HEK293 (cell line): ENCODE measurements around the gene COL25A1.
A peak's percentile ranks its signal among the peaks of the same experiment; 100 is the strongest.

Experiments
- CTCF ChIA-PET: fragments of 350-600 bp; formaldehyde crosslinking; extraction: SDS; loops from one replicate; lab custom pipeline; 2021; ENCODE audit warnings: antibody characterized with exemption; lab: Yijun Ruan, JAX
- POLR2A ChIA-PET: fragments of 300-600 bp; formaldehyde crosslinking; extraction: SDS; loops from one replicate; lab custom pipeline; 2020; ENCODE audit warnings: antibody characterized with exemption, inconsistent platforms; lab: Yijun Ruan, JAX
- H3K27ac ChIP-seq: fragments of 200-500 bp; sonication (Bioruptor generic); 2 replicates; pipeline ENCODE4 v1.5.1; 2014; ENCODE audit warnings: low read depth, low read length, control low read depth, inconsistent platforms; ENCODE audit errors: extremely low read depth
- H3K36me3 ChIP-seq, 2 experiments: fragments of 200-500 bp in 1 of 2; sonication (Bioruptor generic) in 1 of 2; 1 replicate in 1 of 2; 2 replicates in 1 of 2; pipeline ENCODE4 v1.5.1; 2014 to 2017; ENCODE audit warnings: inconsistent platforms in 2 of 2, low read length in 2 of 2; ENCODE audit not compliant: control insufficient read depth in 2 of 2, insufficient read depth in 1 of 2
- H3K4me1 ChIP-seq: fragments of 200-500 bp; sonication (Bioruptor generic); 2 replicates; pipeline ENCODE4 v1.5.1; 2014; ENCODE audit warnings: mild to moderate bottlenecking, low read length, inconsistent platforms; ENCODE audit not compliant: control insufficient read depth, insufficient read depth
- H3K4me3 ChIP-seq: 2 replicates; pipeline ENCODE4 v1.5.1; 2011; ENCODE audit warnings: low read depth, mild to moderate bottlenecking, control low read depth, low read length, moderate library complexity
- H3K9me3 ChIP-seq: fragments of 200-500 bp; sonication (Bioruptor generic); 2 replicates; pipeline ENCODE4 v1.5.1; 2014; ENCODE audit warnings: low read depth, low read length, inconsistent platforms; ENCODE audit not compliant: control insufficient read depth, insufficient read depth
- FEZF1 ChIP-seq: fragments of 450-650 bp; formaldehyde crosslinking; IDR thresholded peaks from 2 replicates; pipeline ENCODE4 v1.5.1; 2016; ENCODE audit warnings: missing biosample characterization, missing genetic modification characterization
- GLIS1 ChIP-seq: fragments of 450-650 bp; formaldehyde crosslinking; IDR thresholded peaks from 2 replicates; pipeline ENCODE4 v1.5.1; 2016; ENCODE audit warnings: missing biosample characterization, missing genetic modification characterization
- HOXD13 ChIP-seq: sonication (generic); formaldehyde crosslinking; IDR thresholded peaks from 2 replicates; pipeline ENCODE4 v1.8.0; 2022; ENCODE audit warnings: missing genetic modification reagents, borderline replicate concordance
- SCRT2 ChIP-seq: fragments of 450-650 bp; formaldehyde crosslinking; IDR thresholded peaks from 2 replicates; pipeline ENCODE4 v1.5.1; 2016; ENCODE audit warnings: missing biosample characterization, missing genetic modification characterization
- WT1 ChIP-seq: fragments of 450-650 bp; formaldehyde crosslinking; IDR thresholded peaks from 2 replicates; pipeline ENCODE4 v1.5.1; 2016; ENCODE audit warnings: missing biosample characterization, missing genetic modification characterization
- ZBTB11 ChIP-seq: fragments of 450-650 bp; formaldehyde crosslinking; conservative IDR thresholded peaks from 2 replicates; pipeline ENCODE4 v1.5.1; 2016; ENCODE audit warnings: low read depth, missing biosample characterization, missing genetic modification characterization
- ZIC2 ChIP-seq: fragments of 450-650 bp; formaldehyde crosslinking; IDR thresholded peaks from 2 replicates; pipeline ENCODE4 v1.5.1; 2016; ENCODE audit warnings: missing biosample characterization, missing genetic modification characterization
- ZNF175 ChIP-seq: fragments of 450-650 bp; formaldehyde crosslinking; IDR thresholded peaks from 2 replicates; pipeline ENCODE4 v1.5.1; 2016; ENCODE audit warnings: missing biosample characterization, missing genetic modification characterization
- ZNF18 ChIP-seq: fragments of 450-650 bp; formaldehyde crosslinking; IDR thresholded peaks from 2 replicates; pipeline ENCODE4 v1.5.1; 2016; ENCODE audit warnings: missing biosample characterization, missing genetic modification characterization
- ZNF184 ChIP-seq: fragments of 450-650 bp; IDR thresholded peaks from 2 replicates; pipeline ENCODE4 v1.5.1; 2018; ENCODE audit warnings: missing biosample characterization, mild to moderate bottlenecking, missing genetic modification characterization
- ZNF214 ChIP-seq: fragments of 450-650 bp; formaldehyde crosslinking; IDR thresholded peaks from 2 replicates; pipeline ENCODE4 v1.5.1; 2017; ENCODE audit warnings: missing biosample characterization, mild to moderate bottlenecking, missing genetic modification characterization, borderline replicate concordance
- ZNF23 ChIP-seq: fragments of 450-650 bp; formaldehyde crosslinking; IDR thresholded peaks from 2 replicates; pipeline ENCODE4 v1.5.1; 2016; ENCODE audit warnings: missing biosample characterization, missing genetic modification characterization, borderline replicate concordance
- ZNF398 ChIP-seq: fragments of 450-650 bp; formaldehyde crosslinking; IDR thresholded peaks from 2 replicates; pipeline ENCODE4 v1.5.1; 2017; ENCODE audit warnings: missing biosample characterization, missing genetic modification characterization
- ZNF529 ChIP-seq: fragments of 450-650 bp; formaldehyde crosslinking; IDR thresholded peaks from 2 replicates; pipeline ENCODE4 v1.5.1; 2017; ENCODE audit warnings: missing genetic modification characterization, missing biosample characterization; ENCODE audit not compliant: insufficient replicate concordance
- ZNF580 ChIP-seq: fragments of 450-650 bp; formaldehyde crosslinking; IDR thresholded peaks from 2 replicates; pipeline ENCODE4 v1.5.1; 2016; ENCODE audit warnings: missing biosample characterization, missing genetic modification characterization
- ZNF626 ChIP-seq: fragments of 450-650 bp; sonication (Bioruptor Pico); formaldehyde crosslinking; IDR thresholded peaks from 2 replicates; pipeline ENCODE4 v1.5.1; 2018; ENCODE audit warnings: missing biosample characterization, missing genetic modification characterization, inconsistent platforms
- ZSCAN18 ChIP-seq: fragments of 450-650 bp; formaldehyde crosslinking; IDR thresholded peaks from 2 replicates; pipeline ENCODE4 v1.5.1; 2016; ENCODE audit warnings: missing biosample characterization, missing genetic modification characterization
- ZSCAN4 ChIP-seq: fragments of 450-650 bp; formaldehyde crosslinking; IDR thresholded peaks from 2 replicates; pipeline ENCODE4 v1.5.1; 2017; ENCODE audit warnings: missing biosample characterization, missing genetic modification characterization

The COL25A1 gene

GRCh38 chr4:109029987-109030386 lies 272.5 kb downstream of the COL25A1 start:
- Histone ChIP-seq H3K4me1 (no peaks in the 10 kb centered on the region), H3K9me3 (no peaks in the 10 kb centered on the region), H3K36me3 (no peaks in the 10 kb centered on the region), H3K27ac (no peak overlapping the region), H3K4me3 (no peak overlapping the region)
- ChIA-PET CTCF (no interaction called here), POLR2A (no interaction called here)
- TF ChIP-seq ZNF580 (tag by site-specific recombination): no peak
- no peak for TF ChIP-seq ZSCAN4 (tag by site-specific recombination)
- no peak for TF ChIP-seq ZNF23 (tag by site-specific recombination)
- no peak for TF ChIP-seq ZNF184
- no peak for TF ChIP-seq ZNF175 (tag by site-specific recombination)
- no peak for TF ChIP-seq ZBTB11 (tag by site-specific recombination)
- no peak for TF ChIP-seq ZNF626 (tag by site-specific recombination)
- no peak for TF ChIP-seq ZNF214 (tag by site-specific recombination)

- no peak overlapping the region for H3K27ac ChIP-seq
- H3K4me1 ChIP-seq: no peaks in the 10 kb centered on the region
- H3K4me3 ChIP-seq: no peak overlapping the region
- H3K9me3 ChIP-seq: no peaks in the 10 kb centered on the region
- no peaks in the 10 kb centered on the region for H3K36me3 ChIP-seq
- no peak for TF ChIP-seq GLIS1 (tag by site-specific recombination)
- TF ChIP-seq WT1: 0 out of 2 replicates have a peak, but pooled peaks have one; percentile 22
- 0 out of 2 replicates have a peak, but pooled peaks have one; percentile 19 for TF ChIP-seq ZNF398 (tag by site-specific recombination)
- TF ChIP-seq HOXD13: no peak
- no peak for TF ChIP-seq ZNF529 (tag by site-specific recombination)
- TF ChIP-seq SCRT2 (tag by site-specific recombination): no peak
- TF ChIP-seq ZSCAN18: no peak
- TF ChIP-seq FEZF1 (tag by site-specific recombination): peak; percentile 40; the same call in 1 of the 2 replicates
- no peak for TF ChIP-seq ZNF18 (tag by site-specific recombination)
- TF ChIP-seq ZIC2 (tag by site-specific recombination): peak; percentile 90
- TF ChIP-seq, all 188 proteins: peak for 4
- ChIA-PET POLR2A (no interaction called here), CTCF (no interaction called here)
These were observed 275.4 kb downstream of the COL25A1 start for GRCh38 chr4:109027016-109027500.
